Measurements from ENCODE around the gene IFI44.

GRCh38 chr1:78658901-78659300, 9.3 kb downstream of the IFI44 start:
- TF ChIP-seq POLR2A (IDR thresholded peaks at IDR 0.05) (no peak), CTCF (IDR thresholded peaks at IDR 0.05) (no peak)
